IMR-90 (cell line): ENCODE measurements around the gene MFSD2A. TPM values are rescaled to one million over a fixed set of nuclear protein-coding genes. Genes with fewer than 3 reads are reported as not detected.

Experiments
- ATAC-seq: fragments of 200-7000 bp; cut with Tn5 transposase; 2 replicates; pipeline ENCODE4 v1.9.1; 2020; ENCODE audit warnings: low read depth, mild to moderate bottlenecking, moderate library complexity
- BruUV-seq: library from RNA; stranded (reverse); fragments of 400-500 nt; replicated peaks from 2 replicates; lab custom pipeline; 2021; lab: Mats Ljungman, UMichigan
- CTCF ChIA-PET: fragments of 300-600 bp; formaldehyde crosslinking; extraction: SDS; loops from one replicate; lab custom pipeline; 2021; ENCODE audit warnings: antibody characterized with exemption; lab: Yijun Ruan, JAX
- POLR2A ChIA-PET: fragments of 300-600 bp; sonication (Branson Sonifier 250); formaldehyde crosslinking; loops from one replicate; lab custom pipeline; 2022; ENCODE audit warnings: antibody characterized with exemption; ENCODE audit not compliant: unreplicated experiment; lab: Charles Lee
- DNase-seq: peaks from one replicate; pipeline ENCODE4 v3.0.0; 2013
- H2AFZ ChIP-seq: replicated peaks from 2 replicates; pipeline ENCODE3; 2013; ENCODE audit warnings: low read length, mild to moderate bottlenecking; ENCODE audit not compliant: poor library complexity
- H2AK5ac ChIP-seq: 2 replicates; pipeline ENCODE4 v1.6.1; 2013; ENCODE audit warnings: low read depth, low read length, inconsistent platforms
- H2AK9ac ChIP-seq: replicated peaks from 2 replicates; pipeline ENCODE3; 2013; ENCODE audit warnings: mild to moderate bottlenecking, low read depth, low read length, moderate library complexity; ENCODE audit not compliant: poor library complexity
- H2BK120ac ChIP-seq: 2 replicates; pipeline ENCODE4 v1.6.1; 2013; ENCODE audit warnings: low read depth, low read length, inconsistent platforms
- H2BK15ac ChIP-seq: 3 replicates; pipeline ENCODE4 v1.6.1; 2013; ENCODE audit warnings: low read depth, low read length, inconsistent platforms
- H2BK20ac ChIP-seq: 2 replicates; pipeline ENCODE4 v1.6.1; 2013; ENCODE audit warnings: low read depth, mild to moderate bottlenecking, inconsistent platforms, low read length, moderate library complexity
- H2BK5ac ChIP-seq: 2 replicates; pipeline ENCODE4 v1.6.1; 2013; ENCODE audit warnings: mild to moderate bottlenecking, low read depth, low read length, inconsistent platforms; ENCODE audit not compliant: poor library complexity, severe bottlenecking
- H3K14ac ChIP-seq: replicated peaks from 2 replicates; pipeline ENCODE4 v1.6.1; 2013; ENCODE audit warnings: low read depth, low read length, inconsistent platforms
- H3K18ac ChIP-seq: 2 replicates; pipeline ENCODE4 v1.6.1; 2013; ENCODE audit warnings: low read depth, low read length, control low read depth
- H3K23ac ChIP-seq: 2 replicates; pipeline ENCODE4 v1.6.1; 2013; ENCODE audit warnings: low read depth, low read length, inconsistent platforms
- H3K27ac ChIP-seq: 2 replicates; pipeline ENCODE4 v1.5.1; 2013; ENCODE audit warnings: mild to moderate bottlenecking, control low read depth, low read length; ENCODE audit not compliant: insufficient read depth
- H3K27me3 ChIP-seq: 2 replicates; pipeline ENCODE4 v1.6.1; 2013; ENCODE audit warnings: low read length; ENCODE audit not compliant: control insufficient read depth, insufficient read depth
- H3K36me3 ChIP-seq: 2 replicates; pipeline ENCODE4 v1.6.1; 2013; ENCODE audit warnings: low read length, mixed read lengths; ENCODE audit not compliant: control insufficient read depth, insufficient read depth
- H3K4ac ChIP-seq: 2 replicates; pipeline ENCODE4 v1.6.1; 2013; ENCODE audit warnings: low read depth, low read length, inconsistent platforms
- H3K4me1 ChIP-seq: 2 replicates; pipeline ENCODE4 v1.6.1; 2013; ENCODE audit warnings: low read length, mixed read lengths; ENCODE audit not compliant: control insufficient read depth, insufficient read depth
- H3K4me2 ChIP-seq: 2 replicates; pipeline ENCODE4 v1.6.1; 2013; ENCODE audit warnings: low read depth, mild to moderate bottlenecking, control low read depth, low read length, moderate library complexity
- H3K4me3 ChIP-seq: 2 replicates; pipeline ENCODE4 v1.5.1; 2013; ENCODE audit warnings: low read depth, mild to moderate bottlenecking, control low read depth, low read length, moderate library complexity; ENCODE audit not compliant: insufficient read depth
- H3K56ac ChIP-seq: 2 replicates; pipeline ENCODE4 v1.6.1; 2013; ENCODE audit warnings: low read length, inconsistent platforms; ENCODE audit not compliant: insufficient read depth; ENCODE audit errors: extremely low read depth
- H3K79me1 ChIP-seq, 2 experiments: 2 replicates each; pipeline ENCODE4 v1.6.1; 2013; ENCODE audit warnings: low read length in 2 of 2, inconsistent platforms in 1 of 2, low read depth in 1 of 2
- H3K9ac ChIP-seq: 2 replicates; pipeline ENCODE4 v1.6.1; 2013; ENCODE audit warnings: low read depth, low read length, control low read depth
- H3K9me1 ChIP-seq: 2 replicates; pipeline ENCODE4 v1.6.1; 2013; ENCODE audit warnings: low read length, inconsistent platforms; ENCODE audit not compliant: insufficient read depth
- H3K9me3 ChIP-seq: 2 replicates; pipeline ENCODE4 v1.6.1; 2013; ENCODE audit warnings: low read length; ENCODE audit not compliant: control insufficient read depth, insufficient read depth
- H4K20me1 ChIP-seq: 2 replicates; pipeline ENCODE4 v1.6.1; 2013; ENCODE audit warnings: low read length, inconsistent platforms; ENCODE audit not compliant: insufficient read depth
- H4K5ac ChIP-seq: 2 replicates; pipeline ENCODE4 v1.6.1; 2013; ENCODE audit warnings: mild to moderate bottlenecking, low read depth, low read length, control low read depth
- H4K8ac ChIP-seq, 2 experiments: 2 replicates each; pipeline ENCODE4 v1.6.1; 2013; ENCODE audit warnings: low read depth in 2 of 2, low read length in 2 of 2, control low read depth in 1 of 2, inconsistent platforms in 1 of 2
- H4K91ac ChIP-seq: 2 replicates; pipeline ENCODE4 v1.6.1; 2013; ENCODE audit warnings: low read depth, low read length, inconsistent platforms; ENCODE audit not compliant: insufficient read depth
- CEBPB ChIP-seq: IDR thresholded peaks from 2 replicates; pipeline ENCODE4 v1.6.1; 2012; ENCODE audit warnings: low read depth, low read length, improper control_type of control experiment
- CHD1 ChIP-seq: IDR thresholded peaks from 2 replicates; pipeline ENCODE4 v1.6.1; 2012; ENCODE audit warnings: low read depth, low read length, improper control_type of control experiment
- CTCF ChIP-seq: conservative IDR thresholded peaks from 2 replicates; pipeline ENCODE4 v1.5.1; 2012; ENCODE audit warnings: mild to moderate bottlenecking, low read depth, low read length, improper control_type of control experiment
- ELK1 ChIP-seq: fragments of 150-350 bp; IDR thresholded peaks from 2 replicates; pipeline ENCODE4 v1.6.1; 2016; ENCODE audit warnings: low read depth, mild to moderate bottlenecking, low read length, moderate library complexity, borderline replicate concordance
- FOS ChIP-seq: fragments of 150-350 bp; IDR thresholded peaks from 2 replicates; pipeline ENCODE4 v1.6.1; 2016; ENCODE audit warnings: low read depth, low read length
- MAFK ChIP-seq: IDR thresholded peaks from 2 replicates; pipeline ENCODE4 v1.6.1; 2012; ENCODE audit warnings: low read depth, low read length, improper control_type of control experiment
- MXI1 ChIP-seq: IDR thresholded peaks from 2 replicates; pipeline ENCODE4 v1.6.1; 2012; ENCODE audit warnings: low read depth, mild to moderate bottlenecking, low read length, moderate library complexity, borderline replicate concordance
- NFE2L2 ChIP-seq: fragments of 150-350 bp; IDR thresholded peaks from 2 replicates; pipeline ENCODE4 v1.6.1; 2016; ENCODE audit warnings: low read depth, mild to moderate bottlenecking, low read length
- RAD21 ChIP-seq: IDR thresholded peaks from 2 replicates; pipeline ENCODE4 v1.6.1; 2012; ENCODE audit warnings: low read length, improper control_type of control experiment
- RFX5 ChIP-seq: IDR thresholded peaks from 2 replicates; pipeline ENCODE4 v1.8.0; 2012; ENCODE audit warnings: low read depth, mild to moderate bottlenecking, low read length, moderate library complexity
- USF2 ChIP-seq: fragments of 150-350 bp; IDR thresholded peaks from 2 replicates; pipeline ENCODE4 v1.6.1; 2017; ENCODE audit warnings: mild to moderate bottlenecking, antibody characterized with exemption, low read length, low read depth
- WGBS, 2 experiments: methylation state at CpG; one replicate each; pipeline versions ENCODE4 v1.1.5 to v1.1.7; 2013; ENCODE audit warnings: missing lambda C conversion rate in 2 of 2; ENCODE audit not compliant: insufficient read length in 1 of 2; ENCODE audit errors: extremely low coverage in 2 of 2; 5-methylcytosine and 5-hydroxymethylcytosine counted together
- dilution Hi-C: fragments of 300-500 bp; cut with HindIII; formaldehyde crosslinking; loops from one replicate; pipeline ENCODE4 v1.14.3; 2018; ENCODE audit warnings: low sequenced_read_pairs; ENCODE audit not compliant: unreplicated experiment
- in situ Hi-C: fragments of 300-500 bp; cut with MboI; formaldehyde crosslinking; loops from 3 replicates; pipeline ENCODE4 v1.14.3; 2019; ENCODE audit warnings: low sequenced_read_pairs, inconsistent platforms, mixed read lengths
- intact Hi-C: fragments of 100-400 bp; cut with micrococcal nuclease; formaldehyde crosslinking; loops from 2 replicates; pipeline ENCODE4 v1.10.0; 2022
- polyA plus RNA-seq, 3 experiments: library from polyadenylated mRNA; depleted of rRNA; stranded (reverse); fragments of >200 nt; gene quantifications; 2 replicates each; pipeline ENCODE4 v1.2.3, GENCODE V29; 2012; ENCODE audit warnings: low replicate concordance in 1 of 3
- total RNA-seq: library from RNA; depleted of rRNA; stranded (reverse); fragments of >200 nt; gene quantifications from 2 replicates; pipeline ENCODE4 v1.2.3, GENCODE V29; 2012

The MFSD2A gene
- total and polyA plus RNA-seq, 2 of the 4 experiments (the other 2 are of a cell fraction), result 5.7 to 7.3 TPM

GRCh38 chr1:39943471-39944290 is 11.3 kb upstream of the MFSD2A start:
- Histone ChIP-seq H2AK9ac (no peak overlapping the region), H4K5ac (no peak overlapping the region), H3K9me1 (no peaks in the 10 kb centered on the region), H3K36me3 (no peaks in the 10 kb centered on the region), H2AK5ac (no peak overlapping the region), H3K4me2 (no peak overlapping the region), H2BK15ac (no peak overlapping the region), H3K79me1 (no peaks in the 10 kb centered on the region), H2BK5ac (no peak overlapping the region), H4K20me1 (no peaks in the 10 kb centered on the region), H3K4ac (no peak overlapping the region), H3K4me3 (no peak overlapping the region), H3K27ac (no peak overlapping the region), H3K4me1 (no peaks in the 10 kb centered on the region), H2BK20ac (no peak overlapping the region), H3K18ac (no peak overlapping the region), H3K27me3 (peaks cover 36% of the 10 kb centered on the region), H4K91ac (no peak overlapping the region), H3K9ac (no peak overlapping the region), H3K56ac (no peak overlapping the region), H2AFZ (no peak overlapping the region), H4K8ac (no peak overlapping the region), H3K14ac (no peak overlapping the region), H2BK120ac (no peak overlapping the region), H3K9me3 (no peaks in the 10 kb centered on the region), H3K23ac (no peak overlapping the region)
- in situ Hi-C loops, result no loop called here
- ATAC-seq (no peak), DNase-seq (no peak)
- no peak for TF ChIP-seq RAD21
- TF ChIP-seq ELK1, result no peak
- TF ChIP-seq RFX5, result no peak
- TF ChIP-seq CTCF, result no peak
- TF ChIP-seq FOS, result no peak
- TF ChIP-seq NFE2L2, result no peak
- no peak for TF ChIP-seq MAFK
- TF ChIP-seq USF2, result no peak
- TF ChIP-seq CEBPB, result no peak
- no peak for TF ChIP-seq CHD1
- no peak for TF ChIP-seq MXI1
- ChIA-PET CTCF (no interaction called here), POLR2A (no interaction called here)
- 91% methylated on average over 4 of the region's 14 CpGs; no CpG with 5 or more reads in 1 of the 2 experiments for WGBS, 2 experiments
- dilution Hi-C loops, result no loop called here
- no TSS peak for BruUV-seq
- intact Hi-C loops, result no loop called here
